ENCODE measurements around the gene COPB2. TPM values are rescaled to one million over a fixed set of nuclear protein-coding genes. Genes with fewer than 3 reads are reported as not detected.

Gene COPB2
- 147 and 156 TPM in 2 replicates for total RNA-seq (2021)
- Bru-seq, nascent RNA: percentile 95 among the genes with signal in this experiment
- BruChase-seq, experiment 1, labeled RNA remaining after a 2-hour chase: percentile 93 among the genes with signal in this experiment
- percentile 97 among the genes with signal in this experiment for BruChase-seq, experiment 2, labeled RNA remaining after a 6-hour chase
- long read RNA-seq, transcript COPB2-201 (22 exons, 3,360 nt): major isoform, 443 of 535 reads
- long read RNA-seq, partial matches to known transcripts: 20 of 535 reads
- long read RNA-seq, other reads (novel, unspliced or antisense): 66 of 535 reads

GRCh38 chr3:139389552-139390368 is at the start of gene COPB2:
Gene COPB2, minus strand, starts transcription at chr3:139389647. Its CDS starts 97 bp downstream, at chr3:139389550.
- H3K4me1 ChIP-seq (replicated peaks; ENCODE audit: insufficient read depth): peaks cover 20% of the 10 kb centered on the region
- H3K9me3 ChIP-seq (ENCODE audit: insufficient read depth, low read depth): no peaks in the 10 kb centered on the region
- TF ChIP-seq CTCF (conservative IDR thresholded peaks at IDR 0.05): no peak
- no peak for TF ChIP-seq EZH2 (IDR thresholded peaks at IDR 0.05; ENCODE audit: low read depth)
- H3K27ac ChIP-seq: peak within 1 kb of the TSS; percentile 88
- intact Hi-C loops (cut with micrococcal nuclease; ENCODE audit: unreplicated experiment): loop anchor here (1.0 to 5.0 kb wide), 2 partner anchors 38 to 45 kb away; partner anchors contain the start of gene MRPS22
- H3K4me3 ChIP-seq: peak within 1 kb of the TSS; percentile 78
- peak within 1 kb of the TSS; percentile 65 for H3K4me2 ChIP-seq
- H3K27me3 ChIP-seq (ENCODE audit: insufficient read depth, low read depth): no peaks in the 10 kb centered on the region
- peaks cover 29% of the 10 kb centered on the region for H4K20me1 ChIP-seq (ENCODE audit: insufficient read depth)
- CTCF ChIA-PET: no interaction called here
- H3K9me2 ChIP-seq (ENCODE audit: insufficient read depth): no peaks in the 10 kb centered on the region
- POLR2A ChIA-PET (ENCODE audit: unreplicated experiment): interaction anchor here (0.5 to 1.0 kb wide), 7 partner anchors 36 to 934 kb away, joined by 3 to 8 read pairs (median 5); no protein-coding TSS in a partner anchor
- DNase-seq: peak; percentile 96 to 100
- peak within 1 kb of the TSS; percentile 84 for H2AFZ ChIP-seq
- H3F3A ChIP-seq (ENCODE audit: insufficient read depth, low read depth): peaks cover 16% of the 10 kb centered on the region
- BruUV-seq (replicated peaks): TSS peak; percentile 81
- peaks cover 60% of the 10 kb centered on the region for H3K79me2 ChIP-seq (ENCODE audit: low read depth)
- H3K36me3 ChIP-seq (ENCODE audit: low read depth): 0 out of 2 replicates have a peak, but pooled peaks cover 4% of the 10 kb centered on the region

GRCh38 chr3:139434764-139435307 is 45.4 kb upstream of the COPB2 start:
- Histone ChIP-seq H3K9me3 (ENCODE audit: insufficient read depth, low read depth) (no peaks in the 10 kb centered on the region; the same call in 1 of the 2 replicates), H4K20me1 (ENCODE audit: insufficient read depth) (no peaks in the 10 kb centered on the region), H3K9me2 (ENCODE audit: insufficient read depth) (no peaks in the 10 kb centered on the region), H3K4me1 (replicated peaks; ENCODE audit: insufficient read depth) (peaks cover 17% of the 10 kb centered on the region), H3K4me3 (no peak overlapping the region), H2AFZ (no peak overlapping the region), H3K4me2 (peak overlapping the region; percentile 24), H3K36me3 (ENCODE audit: low read depth) (no peaks in the 10 kb centered on the region), H3K27ac (peak overlapping the region; percentile 48), H3K27me3 (ENCODE audit: insufficient read depth, low read depth) (no peaks in the 10 kb centered on the region), H3K79me2 (ENCODE audit: low read depth) (no peaks in the 10 kb centered on the region), H3F3A (ENCODE audit: insufficient read depth, low read depth) (peaks cover 3% of the 10 kb centered on the region; the same call in 1 of the 2 replicates)
- DNase-seq: peak; percentile 34 to 86
- intact Hi-C loops (cut with micrococcal nuclease; ENCODE audit: unreplicated experiment): loop anchor here (2.0 kb wide), 1 partner anchor 124 kb away; no protein-coding TSS in a partner anchor
- BruUV-seq (replicated peaks): no TSS peak
- ChIA-PET CTCF (interaction anchor here (0.7 kb wide), 1 partner anchor 127 kb away, joined by 3 read pairs; no protein-coding TSS in a partner anchor), POLR2A (ENCODE audit: unreplicated experiment) (interaction anchor here (0.5 kb wide), 1 partner anchor 1232 kb away, joined by 3 read pairs; no protein-coding TSS in a partner anchor)
- TF ChIP-seq CTCF (conservative IDR thresholded peaks at IDR 0.05) (no peak), EZH2 (IDR thresholded peaks at IDR 0.05; ENCODE audit: low read depth) (no peak)

GRCh38 chr3:139434228-139434627 is 44.8 kb upstream of the COPB2 start:
- DNase-seq: no peak
- Histone ChIP-seq H3K27me3 (ENCODE audit: insufficient read depth, low read depth) (no peaks in the 10 kb centered on the region), H3K4me1 (replicated peaks; ENCODE audit: insufficient read depth) (peaks cover 17% of the 10 kb centered on the region), H3K4me3 (no peak overlapping the region), H3K79me2 (ENCODE audit: low read depth) (no peaks in the 10 kb centered on the region), H3F3A (ENCODE audit: insufficient read depth, low read depth) (peaks cover 3% of the 10 kb centered on the region; the same call in 1 of the 2 replicates), H2AFZ (no peak overlapping the region), H3K9me2 (ENCODE audit: insufficient read depth) (no peaks in the 10 kb centered on the region), H3K27ac (no peak overlapping the region), H3K9me3 (ENCODE audit: insufficient read depth, low read depth) (no peaks in the 10 kb centered on the region; the same call in 1 of the 2 replicates), H4K20me1 (ENCODE audit: insufficient read depth) (no peaks in the 10 kb centered on the region), H3K4me2 (peak overlapping the region; percentile 24; the same call in 1 of the 2 replicates), H3K36me3 (ENCODE audit: low read depth) (no peaks in the 10 kb centered on the region)
- ChIA-PET POLR2A (ENCODE audit: unreplicated experiment) (interaction anchor here (0.5 kb wide), 2 partner anchors 632 to 1232 kb away, joined by 3 to 4 read pairs; no protein-coding TSS in a partner anchor), CTCF (interaction anchor here (0.7 kb wide), 1 partner anchor 128 kb away, joined by 3 read pairs; no protein-coding TSS in a partner anchor)
- intact Hi-C loops (cut with micrococcal nuclease; ENCODE audit: unreplicated experiment): loop anchor here (2.0 kb wide), 1 partner anchor 125 kb away; no protein-coding TSS in a partner anchor
- no TSS peak for BruUV-seq (replicated peaks)
- TF ChIP-seq EZH2 (IDR thresholded peaks at IDR 0.05; ENCODE audit: low read depth) (no peak), CTCF (conservative IDR thresholded peaks at IDR 0.05) (no peak)
